GM12864 (cell line): ENCODE results near the gene TNFRSF14.

Source experiments
- DNase-seq: peaks from one replicate; pipeline ENCODE4 v3.0.0-alpha.2; 2011; ENCODE audit warnings: low read depth
- H3K4me3 ChIP-seq: 2 replicates; pipeline ENCODE4 v1.5.1; 2011; ENCODE audit warnings: mild to moderate bottlenecking, low read depth, low read length, control low read depth
- TF ChIP-seq, protein P1 (sequence below): IDR thresholded peaks from 2 replicates; pipeline ENCODE4 v1.5.1; 2011; ENCODE audit warnings: low read depth, mild to moderate bottlenecking, moderate library complexity, low read length, control low read depth, inconsistent platforms; ENCODE audit errors: missing control alignments

The TNFRSF14 gene

DNA sequence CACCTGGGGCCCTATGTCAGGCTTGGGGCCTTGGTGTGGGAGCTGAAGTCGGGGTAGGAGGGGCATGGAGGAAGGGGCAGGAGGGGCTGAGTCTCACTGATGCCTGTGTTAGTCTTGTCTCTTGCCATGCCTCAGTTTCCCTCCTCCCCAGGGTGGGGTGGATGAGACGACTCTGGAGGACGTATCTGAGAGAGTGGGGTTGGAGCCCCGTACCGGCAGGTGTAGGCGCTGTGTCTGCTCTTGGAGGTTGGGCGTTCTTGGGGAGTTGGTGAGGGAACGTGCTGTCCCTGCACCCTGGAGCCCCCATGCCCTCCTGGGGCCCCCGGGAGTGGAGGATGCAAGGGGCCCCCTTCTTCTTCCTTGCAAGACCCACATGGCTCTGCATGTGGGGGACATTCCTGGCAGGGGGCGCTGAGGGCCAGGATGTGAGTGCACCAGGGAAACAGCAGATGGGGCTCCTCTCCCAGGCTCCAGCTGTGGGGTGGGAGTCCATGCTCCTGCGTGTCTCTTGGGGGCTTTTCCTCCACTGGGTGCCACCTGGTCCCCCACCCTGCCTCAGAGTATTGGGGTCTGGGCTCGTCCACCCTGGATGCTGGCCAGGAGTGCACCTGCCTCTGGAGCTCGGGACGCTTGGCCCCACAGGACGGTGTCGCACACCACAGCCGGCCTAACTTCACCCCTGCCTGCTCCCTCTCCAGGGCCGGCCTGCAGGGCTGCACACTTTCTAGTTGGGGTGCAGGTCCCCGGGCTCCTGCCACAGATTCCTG lies 1.4 kb upstream of the TNFRSF14 start:
- TF ChIP-seq, protein P1, sequence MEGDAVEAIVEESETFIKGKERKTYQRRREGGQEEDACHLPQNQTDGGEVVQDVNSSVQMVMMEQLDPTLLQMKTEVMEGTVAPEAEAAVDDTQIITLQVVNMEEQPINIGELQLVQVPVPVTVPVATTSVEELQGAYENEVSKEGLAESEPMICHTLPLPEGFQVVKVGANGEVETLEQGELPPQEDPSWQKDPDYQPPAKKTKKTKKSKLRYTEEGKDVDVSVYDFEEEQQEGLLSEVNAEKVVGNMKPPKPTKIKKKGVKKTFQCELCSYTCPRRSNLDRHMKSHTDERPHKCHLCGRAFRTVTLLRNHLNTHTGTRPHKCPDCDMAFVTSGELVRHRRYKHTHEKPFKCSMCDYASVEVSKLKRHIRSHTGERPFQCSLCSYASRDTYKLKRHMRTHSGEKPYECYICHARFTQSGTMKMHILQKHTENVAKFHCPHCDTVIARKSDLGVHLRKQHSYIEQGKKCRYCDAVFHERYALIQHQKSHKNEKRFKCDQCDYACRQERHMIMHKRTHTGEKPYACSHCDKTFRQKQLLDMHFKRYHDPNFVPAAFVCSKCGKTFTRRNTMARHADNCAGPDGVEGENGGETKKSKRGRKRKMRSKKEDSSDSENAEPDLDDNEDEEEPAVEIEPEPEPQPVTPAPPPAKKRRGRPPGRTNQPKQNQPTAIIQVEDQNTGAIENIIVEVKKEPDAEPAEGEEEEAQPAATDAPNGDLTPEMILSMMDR = peak; percentile 82
- no peak for DNase-seq

DNA sequence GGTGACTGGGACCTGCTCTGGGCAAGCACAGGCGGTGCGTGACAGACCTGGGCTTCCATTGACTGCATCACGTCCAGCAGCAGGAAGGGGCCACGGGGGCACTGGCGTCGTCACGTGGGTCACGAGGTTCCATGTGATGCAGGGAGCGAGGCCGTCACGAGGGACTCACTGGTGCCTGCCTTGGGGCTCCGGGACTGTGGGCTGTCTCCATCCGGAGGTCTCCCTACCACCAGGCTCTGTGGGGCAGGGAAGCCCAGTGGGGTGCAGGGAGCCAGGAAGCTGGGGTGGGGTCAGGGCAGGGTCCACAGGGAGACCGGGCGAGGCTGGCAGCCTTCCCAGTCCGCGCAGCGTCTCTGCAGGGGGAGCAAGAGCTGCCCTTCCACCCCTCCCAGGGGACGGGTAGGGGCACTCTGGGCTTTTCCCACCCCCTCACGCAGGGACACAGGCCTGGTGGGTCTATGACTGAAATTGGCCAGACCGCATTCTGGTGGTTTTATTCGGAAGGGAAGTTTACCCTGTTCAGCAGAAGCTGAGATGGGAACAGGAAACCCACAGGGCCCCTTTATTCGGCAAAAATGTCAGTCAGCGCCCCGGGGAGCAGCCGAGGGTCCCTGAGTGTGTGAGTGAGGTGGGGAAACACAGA lies 416 bp upstream of the TNFRSF14 start:
- TF ChIP-seq, protein P1 = no peak
- peak; percentile 55 for DNase-seq
- peak overlapping the region; percentile 89 for H3K4me3 ChIP-seq

More for the DNA sequence above, 1.4 kb upstream of the TNFRSF14 start:
- peak overlapping the region; percentile 22; the same call in 1 of the 2 replicates for H3K4me3 ChIP-seq

DNA sequence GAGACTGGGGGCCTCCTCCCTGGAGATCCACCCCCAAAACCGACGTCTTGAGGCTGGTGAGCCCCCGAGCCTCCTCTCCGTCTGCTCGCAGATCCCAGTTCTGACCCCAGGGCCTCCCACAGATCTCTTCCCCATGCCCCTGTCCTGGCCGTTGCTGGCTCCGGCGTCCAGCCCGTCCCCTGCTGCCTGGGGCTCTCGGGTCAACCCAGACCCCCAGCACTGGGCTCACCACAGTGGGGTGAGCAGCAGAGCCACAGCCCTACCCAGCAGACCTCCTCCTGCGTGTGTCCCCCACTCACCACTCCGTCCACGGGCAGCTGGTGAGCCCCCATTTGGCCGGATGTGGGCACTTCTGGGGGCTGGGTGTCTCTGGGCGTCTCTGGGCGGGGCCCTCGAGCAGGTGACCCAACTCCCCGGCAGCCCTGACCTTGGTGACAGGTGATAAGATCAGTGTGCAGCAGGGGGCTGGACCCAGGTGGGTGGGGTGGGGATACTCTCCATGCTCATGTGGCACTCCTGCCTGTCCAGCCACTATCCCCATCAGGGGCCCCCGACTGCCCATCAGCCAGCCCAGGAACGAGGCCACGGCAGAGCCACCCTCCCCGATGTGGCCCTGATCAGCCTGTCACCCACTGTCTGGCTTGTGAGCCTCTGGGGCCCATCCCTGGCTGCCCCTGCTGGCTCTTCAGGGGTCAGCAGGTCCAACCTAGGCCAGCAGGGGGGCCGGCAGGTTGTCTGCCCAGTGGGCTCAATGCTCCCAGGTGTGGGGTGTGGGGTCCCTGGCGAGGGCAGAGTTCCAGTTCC lies 709 bp downstream of the TNFRSF14 start:
- TF ChIP-seq, protein P1 = peak; percentile 32
- DNase-seq = no peak
- peak overlapping the region; percentile 89 for H3K4me3 ChIP-seq

DNA sequence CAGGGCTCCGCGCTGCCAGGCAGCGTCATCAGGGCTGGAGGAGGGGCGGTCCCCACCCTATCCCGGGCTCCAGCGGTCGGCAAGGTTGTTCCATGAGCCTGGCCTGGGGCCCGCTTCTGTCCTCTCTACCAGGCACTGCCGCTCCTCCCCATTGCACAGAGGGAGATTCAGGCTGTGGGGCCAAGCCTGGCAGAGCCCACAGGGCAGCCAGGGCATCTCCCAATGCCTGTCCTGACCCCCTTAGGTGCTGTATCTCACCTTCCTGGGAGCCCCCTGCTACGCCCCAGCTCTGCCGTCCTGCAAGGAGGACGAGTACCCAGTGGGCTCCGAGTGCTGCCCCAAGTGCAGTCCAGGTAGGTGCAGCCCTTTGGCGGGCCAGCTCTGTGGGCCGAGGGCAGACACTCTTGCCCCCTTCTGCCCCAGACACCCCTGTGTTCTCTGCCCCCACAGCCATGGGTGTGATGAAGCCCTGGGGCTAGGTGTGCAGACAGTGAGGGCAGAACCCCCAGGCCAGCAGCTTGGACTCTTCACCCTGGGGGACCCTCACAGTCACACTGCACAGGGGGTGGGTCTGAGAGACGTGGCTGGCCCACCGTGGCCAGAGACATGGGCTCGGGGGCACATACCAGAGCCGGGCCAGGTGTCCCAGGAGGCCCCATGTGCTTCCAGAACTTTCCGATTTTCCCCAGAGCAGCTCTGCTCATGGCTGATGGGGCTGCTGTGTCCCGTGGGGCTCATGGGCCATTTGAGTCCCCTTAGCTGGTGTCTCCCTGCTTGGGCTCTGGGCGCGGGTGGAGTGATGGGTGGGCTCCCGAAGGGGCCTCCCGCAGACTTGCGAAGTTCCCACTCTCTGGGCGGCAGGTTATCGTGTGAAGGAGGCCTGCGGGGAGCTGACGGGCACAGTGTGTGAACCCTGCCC lies 1.6 kb downstream of the TNFRSF14 start:
- DNase-seq = no peak
- TF ChIP-seq, protein P1 = no peak
- peak overlapping the region; percentile 89 for H3K4me3 ChIP-seq

DNA sequence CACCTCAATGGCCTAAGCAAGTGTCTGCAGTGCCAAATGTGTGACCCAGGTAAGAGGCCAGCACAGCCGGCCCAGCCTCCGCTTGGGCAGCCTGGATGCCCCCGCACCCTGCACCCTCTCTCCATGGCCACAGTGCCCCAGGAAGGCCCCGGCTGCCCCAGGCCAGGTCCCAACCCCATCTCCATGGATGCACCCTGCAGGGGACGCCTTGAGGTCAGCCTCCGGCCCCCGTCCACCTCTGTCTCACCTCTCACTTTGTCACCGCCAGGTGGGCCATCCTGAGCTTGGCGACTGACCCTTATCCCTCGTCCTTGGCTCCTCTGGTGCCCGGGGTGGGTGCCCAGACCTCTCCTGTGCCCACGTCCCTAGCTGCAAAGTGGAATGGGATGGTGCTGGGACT lies 2.2 kb downstream of the TNFRSF14 start:
- H3K4me3 ChIP-seq = no peak overlapping the region
- TF ChIP-seq, protein P1 = no peak
- no peak for DNase-seq

DNA sequence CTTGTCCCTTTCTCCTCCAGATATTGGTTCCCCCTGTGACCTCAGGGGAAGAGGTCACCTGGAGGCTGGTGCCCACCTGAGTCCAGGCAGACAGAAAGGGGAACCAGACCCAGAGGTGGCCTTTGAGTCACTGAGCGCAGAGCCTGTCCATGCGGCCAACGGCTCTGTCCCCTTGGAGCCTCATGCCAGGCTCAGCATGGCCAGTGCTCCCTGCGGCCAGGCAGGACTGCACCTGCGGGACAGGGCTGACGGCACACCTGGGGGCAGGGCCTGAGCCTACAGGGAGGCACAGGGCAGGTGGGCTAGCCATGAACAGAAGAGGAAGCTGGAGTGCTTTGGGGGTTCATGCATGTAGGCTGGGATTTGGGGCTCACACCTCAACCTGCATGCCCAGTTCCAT lies 2.7 kb downstream of the TNFRSF14 start:
- TF ChIP-seq, protein P1 = no peak
- no peak for DNase-seq
- H3K4me3 ChIP-seq = no peak overlapping the region
